GM11168 (cell line): Measurements from ENCODE around the gene KCNK1.

Source experiments
- in situ Hi-C: fragments of 300-500 bp; cut with MboI; formaldehyde crosslinking; loops from one replicate; pipeline ENCODE4 v1.12.0; 2022; ENCODE audit warnings: low sequenced_read_pairs; ENCODE audit not compliant: unreplicated experiment

KCNK1 gene

GRCh38 chr1:233613252-233614172, at the start of gene KCNK1:
Gene KCNK1, plus strand, starts transcription at chr1:233614106. Its CDS starts 66 bp downstream, at chr1:233614172.
- in situ Hi-C loops = no loop called here

GRCh38 chr1:233565313-233565712, 48.6 kb upstream of the KCNK1 start:
- in situ Hi-C loops = no loop called here

- in situ Hi-C loops = no loop called here
These were observed 47.0 kb upstream of the KCNK1 start for GRCh38 chr1:233566886-233567285.

- in situ Hi-C loops = no loop called here
These were observed 44.3 kb upstream of the KCNK1 start for GRCh38 chr1:233569636-233570035.

- in situ Hi-C loops = no loop called here
These were observed 43.7 kb upstream of the KCNK1 start for GRCh38 chr1:233570216-233570615.

GRCh38 chr1:233570706-233571105, 43.2 kb upstream of the KCNK1 start:
- in situ Hi-C loops = no loop called here

GRCh38 chr1:233572896-233573295, 41.0 kb upstream of the KCNK1 start:
- in situ Hi-C loops = no loop called here

- in situ Hi-C loops = no loop called here
These were observed 38.5 kb upstream of the KCNK1 start for GRCh38 chr1:233575450-233575849.

- in situ Hi-C loops = no loop called here
These were observed 31.5 kb upstream of the KCNK1 start for GRCh38 chr1:233582439-233582838.

GRCh38 chr1:233584376-233584775, 29.5 kb upstream of the KCNK1 start:
- in situ Hi-C loops = no loop called here

GRCh38 chr1:233584931-233585330, 29.0 kb upstream of the KCNK1 start:
- in situ Hi-C loops = no loop called here

- in situ Hi-C loops = no loop called here
These were observed 27.6 kb upstream of the KCNK1 start for GRCh38 chr1:233586301-233586700.

GRCh38 chr1:233587196-233587595, 26.7 kb upstream of the KCNK1 start:
- in situ Hi-C loops = no loop called here

- in situ Hi-C loops = no loop called here
These were observed 25.7 kb upstream of the KCNK1 start for GRCh38 chr1:233587958-233588799.

- in situ Hi-C loops = no loop called here
These were observed 16.4 kb upstream of the KCNK1 start for GRCh38 chr1:233597489-233597901.

- in situ Hi-C loops = no loop called here
These were observed 14.9 kb upstream of the KCNK1 start for GRCh38 chr1:233598891-233599541.

GRCh38 chr1:233599542-233600073, 14.3 kb upstream of the KCNK1 start:
- in situ Hi-C loops = no loop called here

GRCh38 chr1:233600488-233600887, 13.4 kb upstream of the KCNK1 start:
- in situ Hi-C loops = no loop called here

GRCh38 chr1:233603478-233603877, 10.4 kb upstream of the KCNK1 start:
- in situ Hi-C loops = no loop called here

GRCh38 chr1:233605205-233605604, 8.7 kb upstream of the KCNK1 start:
- in situ Hi-C loops = no loop called here
